Measurements from ENCODE around the gene UHRF1. TPM values are rescaled to one million over a fixed set of nuclear protein-coding genes. Genes with fewer than 3 reads are reported as not detected.

Gene UHRF1
- total RNA-seq, 1 donor from 2014 or later: 223 TPM

DNA sequence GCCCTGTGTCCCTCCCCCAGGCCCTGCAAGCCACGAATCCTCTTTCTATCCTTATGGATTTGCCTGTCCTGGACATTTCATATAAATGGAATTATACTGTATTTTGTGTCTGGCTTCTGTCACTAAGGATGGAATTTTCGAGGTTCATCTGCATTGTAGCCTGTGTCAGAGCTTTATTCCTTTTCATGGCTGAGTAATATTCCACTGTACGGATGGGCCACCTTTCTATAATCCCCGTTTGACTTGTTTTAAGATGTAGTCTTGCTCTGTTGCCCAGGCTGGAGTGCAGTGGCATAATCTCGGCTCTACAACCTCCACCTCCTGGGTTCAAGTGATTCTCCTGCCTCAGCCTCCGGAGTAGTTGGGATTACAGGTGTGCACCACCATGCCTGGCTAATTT, 55.8 kb downstream of the UHRF1 start:
- TF ChIP-seq, protein P1, sequence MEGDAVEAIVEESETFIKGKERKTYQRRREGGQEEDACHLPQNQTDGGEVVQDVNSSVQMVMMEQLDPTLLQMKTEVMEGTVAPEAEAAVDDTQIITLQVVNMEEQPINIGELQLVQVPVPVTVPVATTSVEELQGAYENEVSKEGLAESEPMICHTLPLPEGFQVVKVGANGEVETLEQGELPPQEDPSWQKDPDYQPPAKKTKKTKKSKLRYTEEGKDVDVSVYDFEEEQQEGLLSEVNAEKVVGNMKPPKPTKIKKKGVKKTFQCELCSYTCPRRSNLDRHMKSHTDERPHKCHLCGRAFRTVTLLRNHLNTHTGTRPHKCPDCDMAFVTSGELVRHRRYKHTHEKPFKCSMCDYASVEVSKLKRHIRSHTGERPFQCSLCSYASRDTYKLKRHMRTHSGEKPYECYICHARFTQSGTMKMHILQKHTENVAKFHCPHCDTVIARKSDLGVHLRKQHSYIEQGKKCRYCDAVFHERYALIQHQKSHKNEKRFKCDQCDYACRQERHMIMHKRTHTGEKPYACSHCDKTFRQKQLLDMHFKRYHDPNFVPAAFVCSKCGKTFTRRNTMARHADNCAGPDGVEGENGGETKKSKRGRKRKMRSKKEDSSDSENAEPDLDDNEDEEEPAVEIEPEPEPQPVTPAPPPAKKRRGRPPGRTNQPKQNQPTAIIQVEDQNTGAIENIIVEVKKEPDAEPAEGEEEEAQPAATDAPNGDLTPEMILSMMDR (conservative IDR thresholded peaks at IDR 0.05): no peak
- Mint-ChIP-seq H3K4me1 (peaks cover 24% of the 10 kb centered on the region), H3K36me3 (ENCODE audit: low read depth) (peaks cover 17% of the 10 kb centered on the region), H3K9me3 (no peaks in the 10 kb centered on the region), H3K27me3 (ENCODE audit: low read depth) (peaks cover 8% of the 10 kb centered on the region), H3K4me3 (no peak overlapping the region), H3K27ac (ENCODE audit: unreplicated experiment) (no peak overlapping the region)
- no peak for DNase-seq (ENCODE audit: low read depth, low spot score)

DNA sequence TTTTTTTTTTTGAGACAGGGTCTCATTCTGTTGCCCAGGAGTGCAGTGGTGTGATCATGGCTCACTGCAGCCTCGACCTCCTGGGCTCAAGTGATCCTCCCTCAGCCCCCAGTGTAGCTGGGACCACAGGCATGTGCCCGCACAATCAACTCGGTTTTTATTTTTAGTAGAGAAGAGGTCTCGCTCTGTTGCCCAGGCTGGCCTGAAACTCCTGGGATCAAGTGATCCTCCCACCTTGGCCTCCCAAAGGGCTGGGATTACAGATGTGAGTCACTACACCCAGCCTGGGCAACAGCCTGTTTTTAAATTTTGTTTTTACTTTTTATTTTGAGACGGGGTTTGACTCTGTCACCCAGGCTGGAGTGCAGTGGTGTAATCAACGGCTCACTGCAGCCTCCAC, 57.3 kb downstream of the UHRF1 start:
- Mint-ChIP-seq H3K27ac (ENCODE audit: unreplicated experiment) (peak overlapping the region; percentile 19), H3K36me3 (ENCODE audit: low read depth) (peaks cover 17% of the 10 kb centered on the region), H3K4me1 (peaks cover 39% of the 10 kb centered on the region), H3K4me3 (peak overlapping the region; percentile 78), H3K27me3 (ENCODE audit: low read depth) (peaks cover 13% of the 10 kb centered on the region), H3K9me3 (no peaks in the 10 kb centered on the region)
- no peak for DNase-seq (ENCODE audit: low read depth, low spot score)
- TF ChIP-seq, protein P1 (conservative IDR thresholded peaks at IDR 0.05): no peak

DNA sequence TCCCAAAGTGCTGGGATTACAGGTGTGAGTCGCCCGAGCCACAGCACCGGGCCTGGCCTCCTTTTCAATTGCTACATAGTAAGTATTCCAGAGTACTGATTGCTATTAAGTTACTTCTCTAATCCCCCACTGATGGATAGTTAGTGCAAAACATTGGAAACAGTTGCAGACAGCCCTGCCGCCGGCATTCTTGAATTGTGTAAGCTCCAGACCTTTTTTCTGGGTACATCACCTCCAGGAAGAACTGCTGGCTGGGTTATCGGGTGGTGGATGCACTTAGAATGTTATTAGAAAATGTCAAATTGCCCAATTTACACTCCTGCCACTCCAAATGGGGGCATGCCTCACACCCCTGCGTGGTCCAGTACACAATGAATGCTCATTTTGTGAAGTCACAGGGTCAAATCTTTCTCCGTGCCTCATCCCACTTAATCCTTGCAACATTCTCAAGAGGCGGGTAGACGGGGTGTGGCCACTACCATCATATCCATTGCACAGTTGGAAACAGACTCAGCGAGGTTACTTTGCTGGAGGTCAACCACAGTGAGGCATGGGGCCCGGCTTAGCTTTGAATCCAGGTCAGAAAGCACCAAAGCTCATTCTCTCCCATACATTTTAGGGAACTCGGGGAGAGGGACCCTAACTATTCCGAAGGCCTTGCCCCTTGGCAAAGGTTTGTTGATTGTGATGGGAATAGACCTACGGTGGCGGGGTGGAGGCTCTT, 58.6 kb downstream of the UHRF1 start:
- TF ChIP-seq, protein P1 (conservative IDR thresholded peaks at IDR 0.05): no peak
- no peak for DNase-seq (ENCODE audit: low read depth, low spot score)
- H3K27ac Mint-ChIP-seq (ENCODE audit: unreplicated experiment): no peak overlapping the region
- H3K36me3 Mint-ChIP-seq (ENCODE audit: low read depth): peaks cover 17% of the 10 kb centered on the region
- H3K9me3 Mint-ChIP-seq: no peaks in the 10 kb centered on the region
- peak overlapping the region; percentile 89 for H3K4me3 Mint-ChIP-seq
- H3K27me3 Mint-ChIP-seq (ENCODE audit: low read depth): peaks cover 13% of the 10 kb centered on the region
- peaks cover 44% of the 10 kb centered on the region for H3K4me1 Mint-ChIP-seq

DNA sequence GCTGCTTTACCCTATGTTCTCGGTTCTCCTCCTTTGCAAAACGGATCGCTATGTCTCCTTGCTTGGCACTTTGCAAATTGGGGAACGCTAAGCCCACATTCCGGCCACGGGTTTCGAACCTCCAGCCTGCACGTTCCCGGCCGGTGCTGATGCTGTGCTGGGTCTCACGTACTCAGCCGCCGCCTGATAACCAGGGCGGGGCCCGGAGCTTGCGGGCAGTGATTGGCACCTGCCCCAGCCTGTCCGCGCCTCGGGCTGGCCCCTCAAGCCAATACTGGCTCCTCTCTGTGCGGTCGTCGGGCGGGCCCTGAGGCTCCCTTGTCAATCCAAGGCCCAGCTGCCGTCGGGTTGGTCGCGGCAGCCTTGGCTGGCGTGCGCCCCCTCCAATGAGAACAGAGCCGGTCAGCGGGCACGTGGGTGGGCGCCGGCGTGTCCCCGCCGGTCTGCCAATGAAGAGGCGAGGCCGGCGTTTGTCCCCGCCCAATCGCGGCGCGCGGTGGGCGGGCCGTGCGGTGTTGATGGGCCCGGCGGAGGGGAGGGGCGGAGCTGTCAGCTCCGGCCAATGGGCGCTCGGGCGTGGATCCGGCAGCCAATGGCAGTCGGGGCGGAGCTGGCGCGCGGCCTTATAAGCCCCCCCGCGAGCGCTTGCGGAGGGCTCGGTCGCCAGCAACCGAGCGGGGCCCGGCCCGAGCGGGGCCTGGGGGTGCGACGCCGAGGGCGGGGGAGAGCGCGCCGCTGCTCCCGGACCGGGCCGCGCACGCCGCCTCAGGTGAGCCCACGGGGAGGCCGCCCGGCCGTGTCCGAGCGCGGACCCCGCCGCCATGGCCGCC, 59.4 kb downstream of the UHRF1 start, which contains the start of gene KDM4B:
Gene KDM4B, plus strand, starts transcription at position 652 of the 830 bp plus-strand sequence. CDS start 63,778 bp downstream, outside the sequence.
- DNase-seq (ENCODE audit: low read depth, low spot score): peak; percentile 97

DNA sequence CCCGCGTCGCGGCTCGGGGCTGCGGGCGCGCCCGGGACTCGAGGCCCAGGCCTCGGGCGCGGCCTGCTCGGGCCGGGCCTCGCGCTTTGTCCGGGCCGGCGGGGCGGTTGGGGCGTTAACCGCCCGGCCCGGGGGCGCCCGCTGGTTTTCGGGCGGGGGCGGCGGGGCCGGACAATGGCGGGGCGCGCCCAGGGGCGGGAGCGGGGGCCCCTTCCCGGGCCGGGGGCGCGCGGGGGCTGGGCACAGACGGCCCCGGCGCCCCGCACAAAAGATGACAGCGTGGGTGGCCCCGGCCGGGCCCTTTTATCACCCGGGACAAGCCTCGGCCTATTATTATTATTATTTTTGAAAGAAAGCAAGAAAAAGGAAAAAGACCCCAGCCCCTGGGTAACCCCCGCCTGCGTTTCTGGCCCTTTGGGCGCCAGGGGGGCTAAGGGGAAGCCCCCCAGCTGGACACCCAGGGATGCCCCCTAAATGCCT, 60.0 kb downstream of the UHRF1 start:
- Mint-ChIP-seq H3K9me3 (no peaks in the 10 kb centered on the region), H3K27me3 (ENCODE audit: low read depth) (peaks cover 13% of the 10 kb centered on the region), H3K4me3 (peak overlapping the region; percentile 92), H3K27ac (ENCODE audit: unreplicated experiment) (peak overlapping the region; percentile 94), H3K4me1 (peaks cover 46% of the 10 kb centered on the region), H3K36me3 (ENCODE audit: low read depth) (peaks cover 12% of the 10 kb centered on the region)
- DNase-seq (ENCODE audit: low read depth, low spot score): no peak
- TF ChIP-seq, protein P1 (conservative IDR thresholded peaks at IDR 0.05): no peak

More for the DNA sequence above, 59.4 kb downstream of the UHRF1 start, which contains the start of gene KDM4B:
- H3K4me1 Mint-ChIP-seq: peaks cover 46% of the 10 kb centered on the region
- H3K27ac Mint-ChIP-seq (ENCODE audit: unreplicated experiment): peak within 1 kb of the TSS; percentile 94
- peak within 1 kb of the TSS; percentile 92 for H3K4me3 Mint-ChIP-seq
- TF ChIP-seq, protein P1 (conservative IDR thresholded peaks at IDR 0.05): no peak
- peaks cover 13% of the 10 kb centered on the region for H3K36me3 Mint-ChIP-seq (ENCODE audit: low read depth)
- H3K27me3 Mint-ChIP-seq (ENCODE audit: low read depth): peaks cover 13% of the 10 kb centered on the region
- H3K9me3 Mint-ChIP-seq: no peaks in the 10 kb centered on the region

Measured in neural crest cell (in vitro differentiated cells).